GM18951 (cell line): ENCODE results near the gene ARID2.

ENCODE experiments used
- POLR2A ChIP-seq: IDR thresholded peaks from 4 replicates; pipeline ENCODE4 v1.6.1; 2011; ENCODE audit warnings: mild to moderate bottlenecking; ENCODE audit not compliant: insufficient read length, insufficient read depth; ENCODE audit errors: extremely low read depth
- in situ Hi-C: fragments of 300-500 bp; cut with MboI; formaldehyde crosslinking; loops from one replicate; pipeline ENCODE4 v1.12.0; 2022; ENCODE audit warnings: low sequenced_read_pairs, mixed read lengths, inconsistent platforms; ENCODE audit not compliant: unreplicated experiment

Gene ARID2

DNA sequence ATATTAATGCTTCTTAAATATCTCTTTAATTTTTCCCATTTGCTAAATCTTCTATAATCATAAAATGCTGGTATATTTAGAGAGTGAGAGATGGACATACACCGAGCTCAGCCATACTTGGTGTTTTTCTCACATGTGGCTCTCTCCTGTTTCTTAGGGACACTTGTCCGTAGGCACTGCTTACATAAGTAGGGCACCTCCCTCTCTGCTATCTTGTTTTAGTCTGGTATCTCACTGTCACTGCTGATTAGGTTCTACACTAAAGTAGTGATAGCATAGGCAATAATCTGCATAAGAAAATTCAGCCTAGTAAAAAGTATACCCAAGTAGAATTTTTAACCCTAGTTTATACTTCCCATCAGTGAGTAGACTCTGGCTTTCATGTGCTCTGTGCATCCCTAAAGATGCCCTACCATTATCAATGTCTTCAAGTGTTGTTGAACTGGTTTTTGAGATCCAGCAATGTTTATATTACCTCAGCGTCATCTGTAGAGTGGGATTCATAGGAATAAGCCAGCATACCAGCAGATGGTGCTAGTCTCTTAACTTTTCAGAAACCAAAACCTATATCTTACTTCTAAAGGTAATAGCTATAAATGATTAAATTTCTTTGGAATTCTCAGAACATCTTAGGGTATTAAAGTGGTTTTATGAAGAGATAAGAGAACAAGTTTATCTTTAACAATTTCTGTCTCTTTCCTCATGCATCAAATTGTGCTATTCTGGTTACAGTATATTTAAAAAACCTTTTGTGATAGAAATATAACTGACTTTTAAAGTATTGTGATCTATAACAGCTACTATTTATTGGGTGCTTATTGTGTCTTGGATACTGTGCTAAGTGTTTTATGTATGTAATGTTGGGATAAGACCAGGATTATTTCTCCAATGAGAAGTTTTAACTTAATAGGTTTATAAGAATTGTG is 32.9 kb downstream of the ARID2 start:
- in situ Hi-C loops = no loop called here
- TF ChIP-seq POLR2A = no peak

DNA sequence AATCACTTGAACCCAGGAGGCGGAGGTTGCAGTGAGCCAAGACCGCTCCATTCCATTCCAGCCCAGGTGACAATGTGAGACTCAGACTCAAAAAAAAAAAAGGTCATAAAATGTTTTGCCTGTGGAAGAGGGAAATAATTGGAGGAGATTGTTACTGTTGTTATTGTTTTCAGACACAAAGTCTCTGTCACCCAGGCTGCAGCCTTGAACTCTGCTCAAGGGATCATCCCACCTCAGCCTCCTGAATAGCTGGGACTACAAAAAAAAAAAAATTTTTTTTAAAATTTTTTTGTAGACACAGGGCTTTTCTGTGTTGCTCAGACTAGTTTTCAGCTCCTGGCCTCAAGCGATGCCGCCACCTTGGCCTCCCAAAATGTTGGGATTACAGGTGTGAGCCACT is 33.9 kb downstream of the ARID2 start:
- in situ Hi-C loops = no loop called here
- TF ChIP-seq POLR2A = no peak

DNA sequence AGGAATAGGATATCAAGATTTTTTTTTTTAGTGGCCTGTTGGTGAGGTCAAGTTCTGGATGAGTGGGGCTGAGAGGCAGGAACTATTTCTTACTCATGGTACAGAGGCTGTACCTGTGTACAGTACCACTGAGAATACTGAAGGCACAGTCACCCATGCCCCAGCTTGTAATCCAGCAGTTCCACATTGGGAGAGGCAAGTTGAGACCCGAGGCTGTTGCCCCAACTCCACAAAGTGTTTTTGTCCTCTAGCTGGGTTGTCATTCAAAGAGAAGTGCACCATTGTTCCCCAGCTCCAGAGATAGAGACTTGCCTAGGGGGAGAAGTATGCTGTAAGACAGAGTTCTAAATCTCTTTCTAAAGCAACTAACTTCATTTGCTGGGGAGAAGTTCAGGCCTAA is 38.7 kb downstream of the ARID2 start:
- TF ChIP-seq POLR2A = no peak
- in situ Hi-C loops = no loop called here

DNA sequence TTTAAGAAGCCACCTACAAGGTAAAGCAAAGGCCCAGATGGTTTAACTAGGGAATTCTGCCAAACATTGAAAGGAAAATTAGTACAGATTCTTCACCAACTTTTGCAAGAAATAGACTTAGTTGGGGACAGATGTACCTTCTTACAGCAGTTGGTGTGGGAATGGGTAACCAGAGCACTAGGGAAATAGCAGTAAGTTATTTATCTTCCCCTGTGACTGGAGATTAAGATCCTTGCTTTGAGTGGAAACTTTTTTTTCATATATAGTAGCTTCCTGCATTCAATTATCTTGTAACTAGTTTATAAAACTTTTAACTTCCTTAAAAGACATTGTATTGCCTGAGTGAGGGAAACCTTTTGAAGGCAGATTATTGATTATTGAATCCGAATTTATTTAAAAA is 44.2 kb downstream of the ARID2 start:
- in situ Hi-C loops = no loop called here
- TF ChIP-seq POLR2A = no peak

DNA sequence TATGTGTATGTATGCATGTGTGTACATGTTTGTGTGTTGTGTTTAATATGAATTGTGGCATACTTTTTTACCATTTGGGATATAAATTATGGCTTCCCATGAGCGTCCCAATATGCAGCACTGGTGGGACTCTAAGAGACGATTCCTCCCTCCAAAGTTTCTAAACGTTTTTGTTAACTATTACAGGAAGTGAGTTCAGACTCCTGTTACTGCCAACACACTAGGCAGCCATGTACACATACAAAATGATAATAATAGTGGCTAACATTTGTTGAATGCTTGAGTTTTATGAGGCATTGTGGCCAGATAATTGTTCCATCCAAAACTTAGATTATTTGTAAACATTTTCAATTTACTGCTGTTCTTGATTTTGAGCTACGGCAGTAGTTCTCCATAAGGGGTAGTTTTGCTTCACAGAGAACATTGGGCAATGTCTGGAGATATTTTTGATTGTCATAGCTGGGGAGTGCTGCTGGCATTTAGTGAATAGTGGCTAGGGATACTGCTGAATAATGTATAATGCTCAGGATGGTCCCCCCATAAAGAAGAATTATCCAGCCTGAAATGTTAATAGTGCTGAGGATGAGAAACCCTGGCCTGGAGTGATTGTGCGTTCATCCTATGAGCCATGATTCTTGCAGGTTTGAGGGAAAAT is 45.1 kb downstream of the ARID2 start:
- TF ChIP-seq POLR2A = no peak
- in situ Hi-C loops = no loop called here

DNA sequence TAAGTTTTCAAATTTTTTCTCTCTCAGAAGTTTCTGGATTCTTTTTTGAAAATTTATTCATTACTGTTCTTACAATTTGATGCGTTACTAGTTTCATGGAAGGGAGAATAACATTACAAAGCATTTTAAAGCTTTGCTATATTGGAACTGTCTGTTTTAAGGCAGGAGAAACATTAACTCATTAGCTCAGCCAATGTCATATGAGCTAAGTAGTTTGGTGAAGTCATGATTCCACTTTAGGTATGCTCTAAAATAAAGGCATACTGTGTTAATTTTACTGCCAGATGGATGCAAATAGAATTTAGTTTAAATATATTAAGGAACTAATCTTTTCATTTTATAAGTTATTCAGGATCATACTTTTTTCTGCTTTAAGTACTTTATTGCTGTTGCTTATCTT is 46.0 kb downstream of the ARID2 start:
- in situ Hi-C loops = no loop called here
- no peak for TF ChIP-seq POLR2A

DNA sequence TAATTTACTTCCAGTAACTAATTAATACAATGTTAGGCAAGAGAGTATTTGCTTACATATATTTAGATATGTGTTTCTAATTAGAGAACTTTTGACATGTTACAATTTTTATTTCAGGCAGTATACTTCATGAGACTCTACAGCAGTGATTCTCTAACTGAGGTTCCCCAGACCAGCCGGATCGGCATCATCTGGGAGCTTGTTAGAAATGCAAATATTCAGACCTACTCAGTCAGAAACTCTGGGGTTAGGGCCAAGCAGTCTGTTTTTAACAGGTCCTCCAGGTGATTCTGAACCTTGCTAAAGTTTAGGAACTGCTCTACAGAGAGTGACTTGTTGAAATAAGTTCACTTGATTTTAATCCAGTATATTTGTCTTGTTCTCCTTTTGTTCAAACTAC is 46.5 kb downstream of the ARID2 start:
- in situ Hi-C loops = no loop called here

DNA sequence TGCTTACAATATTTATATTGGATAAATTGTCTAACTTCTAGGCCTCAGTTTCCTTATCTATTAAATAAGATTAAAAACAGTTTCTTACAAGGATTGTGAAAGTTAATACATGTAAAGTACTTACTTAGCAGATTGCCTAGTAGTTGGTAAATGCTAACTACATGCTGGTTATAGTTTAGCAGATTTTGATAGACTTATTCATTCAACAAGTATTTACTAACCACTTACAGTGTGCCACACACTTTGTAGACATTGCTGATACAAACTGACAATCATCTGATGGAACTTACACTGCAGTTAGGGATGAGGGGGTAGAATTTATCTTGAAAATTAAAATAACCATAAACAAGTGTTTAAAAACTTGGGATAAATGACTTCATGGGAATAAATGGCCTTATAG is 50.4 kb downstream of the ARID2 start:
- in situ Hi-C loops = no loop called here
- TF ChIP-seq POLR2A = no peak

More for the DNA sequence above, 46.5 kb downstream of the ARID2 start:
- TF ChIP-seq POLR2A = no peak

DNA sequence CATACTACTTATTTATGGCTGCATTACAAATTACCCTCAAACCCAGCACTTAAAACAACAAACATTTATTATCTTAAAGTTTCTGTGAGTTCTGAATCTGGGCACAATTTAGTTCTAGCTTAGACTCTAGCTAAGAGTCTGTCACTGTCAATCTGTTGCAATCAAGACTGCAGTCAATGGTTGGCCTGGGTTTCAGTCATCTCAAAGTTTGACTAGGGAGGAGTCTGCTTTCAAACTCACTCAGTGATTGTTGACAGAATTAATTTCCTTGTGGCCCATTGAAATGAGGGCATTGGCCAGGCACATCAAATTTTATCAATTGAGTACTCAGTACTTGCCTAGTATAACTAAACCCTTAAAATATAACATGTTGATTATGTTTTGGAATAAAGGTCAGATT is 51.6 kb downstream of the ARID2 start:
- no peak for TF ChIP-seq POLR2A
- in situ Hi-C loops = no loop called here

DNA sequence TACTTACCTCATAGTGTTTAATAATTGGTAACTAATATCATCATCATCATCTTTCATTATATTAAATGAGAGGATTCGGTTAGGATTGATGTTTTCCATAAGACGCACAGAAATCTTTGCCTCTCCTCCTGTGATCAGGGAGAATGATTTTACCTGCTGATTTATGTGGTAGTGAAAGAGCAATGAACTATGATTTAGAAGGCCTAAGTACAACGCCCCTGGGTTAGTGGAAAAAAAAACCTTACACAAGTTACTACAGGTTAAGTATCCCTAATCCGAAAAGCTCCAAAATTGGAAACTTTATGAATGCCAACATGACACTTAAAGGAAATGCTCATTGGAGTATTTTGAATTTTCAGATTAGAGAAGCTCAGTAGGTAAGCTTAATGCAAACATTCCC is 55.8 kb downstream of the ARID2 start:
- TF ChIP-seq POLR2A = no peak
- in situ Hi-C loops = no loop called here

DNA sequence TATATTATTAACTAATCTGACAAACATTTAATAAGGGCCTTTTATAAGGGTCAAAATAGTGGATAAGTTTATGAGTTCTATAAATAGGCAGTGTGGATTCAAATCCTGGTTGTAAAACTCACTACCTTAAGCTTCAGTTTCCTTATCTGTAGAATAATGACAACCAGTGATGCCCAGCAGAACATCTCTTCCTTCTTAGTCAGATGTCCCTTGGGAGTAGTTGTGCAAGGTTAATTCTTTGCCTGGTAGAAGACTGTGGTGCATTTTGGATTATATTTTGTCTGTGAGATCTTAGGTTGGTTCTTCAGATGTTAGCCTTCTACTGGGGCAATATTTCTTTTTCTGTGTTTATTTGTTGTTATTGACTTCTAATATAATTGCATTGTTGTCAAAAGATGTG is 59.5 kb downstream of the ARID2 start:
- no peak for TF ChIP-seq POLR2A
- in situ Hi-C loops = no loop called here

DNA sequence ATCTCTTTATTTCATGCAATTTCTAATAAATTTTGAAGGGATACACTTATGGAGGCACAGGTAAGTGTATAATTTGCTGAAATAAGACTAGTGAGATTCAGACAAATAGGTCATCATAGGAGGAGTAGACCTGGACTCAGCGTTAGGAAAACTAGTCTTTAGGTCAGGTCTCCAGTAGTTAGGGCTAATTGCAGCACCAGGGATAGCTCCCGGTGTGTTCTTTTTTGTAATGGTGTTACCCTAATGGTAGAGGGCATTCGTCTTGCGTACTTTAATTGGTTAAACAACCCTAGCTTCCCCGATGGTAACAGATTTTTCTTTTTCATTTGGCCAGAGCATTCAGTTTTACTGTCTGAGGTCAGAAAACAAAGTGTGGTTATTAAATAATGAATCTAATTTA is 64.9 kb downstream of the ARID2 start:
- in situ Hi-C loops = no loop called here
- no peak for TF ChIP-seq POLR2A

DNA sequence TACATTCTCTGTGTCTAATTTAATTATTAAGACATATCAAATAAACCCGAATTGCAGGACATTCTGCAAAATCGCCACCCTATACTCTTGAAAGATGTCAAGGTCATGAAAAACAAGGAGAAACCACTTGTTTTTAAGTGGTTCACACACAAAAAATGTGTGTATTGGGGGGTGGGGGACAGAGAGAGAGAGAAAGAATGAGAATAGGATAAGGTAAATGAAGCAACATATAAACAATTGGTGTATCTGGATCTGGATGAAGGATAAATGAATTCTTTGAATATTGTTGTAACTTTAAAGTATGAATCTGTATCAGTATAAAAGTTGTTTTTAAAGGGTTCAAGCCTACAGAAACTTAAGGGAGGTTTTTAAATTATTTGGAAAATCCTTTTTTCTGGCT is 72.1 kb downstream of the ARID2 start:
- TF ChIP-seq POLR2A = no peak
- in situ Hi-C loops = no loop called here

DNA sequence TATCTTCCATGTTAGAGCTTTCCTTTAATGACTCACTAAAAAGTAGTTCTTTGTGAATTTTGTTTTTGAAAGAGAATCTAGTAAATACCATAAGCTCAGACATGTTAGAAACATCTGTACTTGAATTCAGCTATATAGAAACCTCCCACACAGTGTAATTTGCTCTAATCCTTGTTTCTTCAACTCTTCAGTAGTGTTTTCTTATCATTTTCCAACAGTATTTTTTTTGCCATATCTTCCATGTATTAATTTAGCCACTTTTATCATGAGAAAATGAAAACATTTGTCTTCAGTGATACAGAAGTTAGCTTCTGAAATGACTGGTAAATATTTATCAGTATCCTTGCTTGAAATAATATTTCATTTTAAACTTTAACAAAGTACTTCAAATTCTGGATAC is 73.6 kb downstream of the ARID2 start:
- in situ Hi-C loops = no loop called here
- no peak for TF ChIP-seq POLR2A
